Measurements from ENCODE around the gene PCSK5. TPM values are rescaled to one million over a fixed set of nuclear protein-coding genes. Genes with fewer than 3 reads are reported as not detected.

Gene PCSK5
- total and polyA plus RNA-seq, 2 of the 8 experiments (the other 6 are each of a cell fraction or from before 2014, with no cell fraction given) = 5.5 to 10.7 TPM

GRCh38 chr9:75852746-75853145 lies 37.7 kb upstream of the PCSK5 start:
- H2BK20ac ChIP-seq (ENCODE audit: low read length) = no peak overlapping the region
- H4K91ac ChIP-seq (replicated peaks; ENCODE audit: insufficient read length, low read length) = no peak overlapping the region
- H3K14ac ChIP-seq (ENCODE audit: insufficient read length) = no peak overlapping the region
- no peak overlapping the region for H2AK5ac ChIP-seq (ENCODE audit: low read depth, low read length)
- ChIA-PET CTCF (ENCODE audit: partially characterized antibody) (interaction anchor here (0.6 to 5.0 kb wide), 4 partner anchors 13 to 593 kb away, joined by 3 to 45 read pairs (median 3); no protein-coding TSS in a partner anchor), POLR2A (ENCODE audit: partially characterized antibody) (no interaction called here)
- H3K36me3 ChIP-seq (ENCODE audit: control insufficient read depth in 2 of 4, insufficient read depth in 4 of 4, low read length in 3 of 4) = no peaks in the 10 kb centered on the region
- no peaks in the 10 kb centered on the region for H3K27me3 ChIP-seq (replicated peaks in 1 of 4; ENCODE audit: control insufficient read depth in 3 of 4, extremely low read depth in 1 of 4, insufficient read depth in 3 of 4, low read length in 3 of 4)
- no peak overlapping the region for H2AFZ ChIP-seq (ENCODE audit: low read length)
- H3K27ac ChIP-seq (ENCODE audit: low read depth, low read length) = no peak overlapping the region
- H2BK120ac ChIP-seq (replicated peaks; ENCODE audit: low read depth, low read length) = no peak overlapping the region
- H4K8ac ChIP-seq (ENCODE audit: extremely low read depth, insufficient read depth, low read length) = no peak overlapping the region
- no peak overlapping the region for H3K4ac ChIP-seq (replicated peaks; ENCODE audit: insufficient read length, low read depth, low read length)
- no peak overlapping the region for H3K4me3 ChIP-seq (ENCODE audit: extremely low read depth in 1 of 4, insufficient read depth in 2 of 4, low read depth in 3 of 4, low read length in 4 of 4)
- no peaks in the 10 kb centered on the region for H3K4me1 ChIP-seq (replicated peaks in 1 of 4; ENCODE audit: control insufficient read depth in 3 of 4, insufficient read depth in 4 of 4, low read length in 3 of 4)
- H2BK12ac ChIP-seq (ENCODE audit: low read depth, low read length) = no peak overlapping the region
- H3K18ac ChIP-seq (ENCODE audit: extremely low read depth, low read length) = no peak overlapping the region
- H3K23ac ChIP-seq (ENCODE audit: insufficient read length) = no peak overlapping the region
- no peaks in the 10 kb centered on the region for H3K79me2 ChIP-seq (ENCODE audit: control insufficient read depth in 1 of 2, insufficient read depth in 2 of 2, low read length in 2 of 2)
- FAIRE-seq = no peak
- no peak overlapping the region for H3K9ac ChIP-seq (replicated peaks in 1 of 4; ENCODE audit: extremely low read depth in 1 of 4, low read depth in 3 of 4, low read length in 3 of 4)
- H3K23me2 ChIP-seq (ENCODE audit: low read depth, low read length) = no peaks in the 10 kb centered on the region
- no peak overlapping the region for H3K4me2 ChIP-seq (ENCODE audit: insufficient read depth in 1 of 2, low read depth in 2 of 2, low read length in 2 of 2)
- DNase-seq (ENCODE audit: low read depth in 1 of 2, low spot score in 2 of 2) = no peak
- no peaks in the 10 kb centered on the region for H3K79me1 ChIP-seq (ENCODE audit: low read depth, low read length)
- H2BK15ac ChIP-seq (ENCODE audit: low read length) = no peak overlapping the region
- no peak overlapping the region for H4K5ac ChIP-seq (ENCODE audit: insufficient read length, low read depth, low read length)
- WGBS, 2 experiments (ENCODE audit: extremely low coverage in 1 of 2, insufficient coverage in 1 of 2, insufficient read length in 1 of 2, insufficient replicate concordance in 2 of 2, low coverage in 1 of 2, low lambda C conversion rate in 2 of 2, missing lambda C conversion rate in 1 of 2) = 88% methylated on average over 4 of the region's 4 CpGs; no CpG with 5 or more reads in 1 of the 2 experiments
- no peak overlapping the region for H3K56ac ChIP-seq (replicated peaks; ENCODE audit: insufficient read length, low read depth, low read length)
- no peaks in the 10 kb centered on the region for H4K20me1 ChIP-seq (replicated peaks in 1 of 2; ENCODE audit: control insufficient read depth in 1 of 2, insufficient read depth in 2 of 2, low read length in 2 of 2)
- no peaks in the 10 kb centered on the region for H3K9me3 ChIP-seq (ENCODE audit: insufficient read depth in 2 of 2, low read depth in 1 of 2, low read length in 1 of 2)
- no peak overlapping the region for H2BK5ac ChIP-seq (ENCODE audit: low read depth, low read length)
- TF ChIP-seq TAF7 (optimal IDR thresholded peaks at IDR 0.05; ENCODE audit: borderline replicate concordance, low read depth, low read length) (no peak), GTF2F1 (IDR thresholded peaks at IDR 0.05; ENCODE audit: borderline replicate concordance, low read depth, low read length) (no peak), SP1 (IDR thresholded peaks at IDR 0.05; ENCODE audit: low read depth, low read length) (no peak), CHD1 (IDR thresholded peaks at IDR 0.05; ENCODE audit: low read depth, low read length) (no peak), HDAC6 (IDR thresholded peaks at IDR 0.05; ENCODE audit: low read depth, low read length) (no peak), KDM4A (IDR thresholded peaks at IDR 0.05; ENCODE audit: low read depth, low read length, severe bottlenecking) (no peak), ATF2 (IDR thresholded peaks at IDR 0.05; ENCODE audit: low read length) (no peak), FOSL1 (IDR thresholded peaks at IDR 0.05; ENCODE audit: insufficient read depth, low read depth, low read length) (no peak), JUND (IDR thresholded peaks at IDR 0.05; ENCODE audit: low read length) (no peak), ASH2L (IDR thresholded peaks at IDR 0.05; ENCODE audit: low read length) (no peak), SP4 (IDR thresholded peaks at IDR 0.05; ENCODE audit: low read length) (no peak), CREB1 (IDR thresholded peaks at IDR 0.05) (no peak), SIN3A (conservative IDR thresholded peaks at IDR 0.05 in 1 of 2, IDR thresholded peaks at IDR 0.05 in 1 of 2; ENCODE audit: low read depth in 1 of 2, low read length in 2 of 2) (no peak), MAFK (IDR thresholded peaks at IDR 0.05; ENCODE audit: low read depth, low read length) (no peak)
